Muscle layer of colon (tissue), 2 donors: Measurements from ENCODE around the gene SYT14.
"Not testable (repeated sequence)": the region's sequence is repeated elsewhere in the genome, so short reads cannot be mapped to it uniquely, and the experiment has no call there.

ENCODE experiments used
- H3K27ac ChIP-seq: one replicate; pipeline ENCODE4 v1.7.0; 2013; ENCODE audit warnings: low read depth, mild to moderate bottlenecking, low read length, moderate library complexity
- H3K27me3 ChIP-seq, 2 donors: one replicate each; pipeline ENCODE4 v1.7.0; 2013; ENCODE audit warnings: low read length in 2 of 2, mild to moderate bottlenecking in 2 of 2; ENCODE audit not compliant: insufficient read depth in 2 of 2, control insufficient read depth in 1 of 2
- H3K36me3 ChIP-seq: one replicate; pipeline ENCODE4 v1.7.0; 2013; ENCODE audit warnings: mild to moderate bottlenecking, low read length; ENCODE audit not compliant: insufficient read depth
- H3K4me1 ChIP-seq: one replicate; pipeline ENCODE4 v1.7.0; 2013; ENCODE audit warnings: mild to moderate bottlenecking, low read length; ENCODE audit not compliant: insufficient read depth
- H3K4me3 ChIP-seq, 2 donors: one replicate each; pipeline ENCODE4 v1.7.0; 2013; ENCODE audit warnings: low read length in 2 of 2, low read depth in 1 of 2, mild to moderate bottlenecking in 1 of 2, moderate library complexity in 1 of 2
- H3K9ac ChIP-seq: one replicate; pipeline ENCODE4 v1.7.0; 2013; ENCODE audit warnings: low read length
- H3K9me3 ChIP-seq: one replicate; pipeline ENCODE4 v1.7.0; 2013; ENCODE audit warnings: mild to moderate bottlenecking, low read length
- donor health status: abdominal sarcoma.
- donor health status: Adenocarcinoma of cecum.

SYT14 gene

DNA sequence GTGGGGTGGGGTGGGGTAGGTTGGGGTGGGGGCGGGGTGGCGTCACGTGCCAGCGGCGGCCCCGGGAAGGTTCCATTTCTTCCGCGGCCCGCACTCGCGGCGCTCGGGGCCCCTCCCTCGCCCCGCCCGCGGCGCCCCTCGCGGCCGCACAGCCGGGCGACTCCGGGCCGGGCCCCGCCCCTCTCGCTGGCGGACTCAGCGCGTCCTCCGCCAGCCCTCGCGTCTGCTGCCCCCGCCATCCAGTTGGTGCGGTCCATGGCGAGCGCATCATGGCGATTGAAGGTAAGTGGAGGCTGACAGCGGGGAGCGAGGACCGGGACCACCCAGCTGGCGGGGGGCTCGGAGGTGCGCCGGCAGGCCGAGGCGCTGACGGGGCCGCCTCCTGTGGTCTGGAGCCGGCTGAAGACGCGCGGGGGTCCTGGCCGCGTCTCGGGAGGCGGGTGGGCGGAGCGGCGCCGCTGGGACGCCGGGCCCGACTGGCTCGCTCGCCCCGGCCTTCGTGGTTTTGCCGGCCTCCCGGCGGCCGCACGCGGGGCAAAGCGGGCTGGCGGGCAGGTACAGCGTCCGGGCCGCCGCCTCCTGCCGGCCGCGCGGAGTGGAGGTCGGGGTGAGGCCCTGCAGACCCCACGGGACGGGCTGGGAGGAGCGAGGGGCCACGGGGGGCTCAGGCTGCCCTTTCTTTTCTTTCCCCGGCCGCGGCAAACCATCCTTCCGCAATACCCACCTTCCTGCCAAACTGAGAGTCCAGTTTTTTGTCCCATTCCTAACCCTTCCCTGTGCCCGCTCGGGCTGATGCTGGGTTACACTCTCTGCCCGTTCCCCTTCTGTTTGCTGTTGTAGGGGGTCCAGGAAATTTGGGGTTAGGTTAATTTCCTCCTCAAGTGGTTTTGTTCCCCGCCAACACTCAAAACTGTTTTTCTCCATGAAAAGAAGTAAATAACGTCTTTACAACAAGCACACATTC, at the start of gene SYT14:
TSS of gene SYT14 (plus strand) at position 222 of the 964 bp plus-strand sequence. CDS start at position 270, 48 bp downstream.
- Histone ChIP-seq H3K4me3 (no peak within 1 kb of the TSS), H3K9ac (no peak within 1 kb of the TSS), H3K36me3 (no peaks in the 10 kb centered on the region), H3K9me3 (no peaks in the 10 kb centered on the region), H3K4me1 (no peaks in the 10 kb centered on the region), H3K27ac (no peak within 1 kb of the TSS), H3K27me3 (peaks cover 0 to 20% of the 10 kb centered on the region in 2 donors)

DNA sequence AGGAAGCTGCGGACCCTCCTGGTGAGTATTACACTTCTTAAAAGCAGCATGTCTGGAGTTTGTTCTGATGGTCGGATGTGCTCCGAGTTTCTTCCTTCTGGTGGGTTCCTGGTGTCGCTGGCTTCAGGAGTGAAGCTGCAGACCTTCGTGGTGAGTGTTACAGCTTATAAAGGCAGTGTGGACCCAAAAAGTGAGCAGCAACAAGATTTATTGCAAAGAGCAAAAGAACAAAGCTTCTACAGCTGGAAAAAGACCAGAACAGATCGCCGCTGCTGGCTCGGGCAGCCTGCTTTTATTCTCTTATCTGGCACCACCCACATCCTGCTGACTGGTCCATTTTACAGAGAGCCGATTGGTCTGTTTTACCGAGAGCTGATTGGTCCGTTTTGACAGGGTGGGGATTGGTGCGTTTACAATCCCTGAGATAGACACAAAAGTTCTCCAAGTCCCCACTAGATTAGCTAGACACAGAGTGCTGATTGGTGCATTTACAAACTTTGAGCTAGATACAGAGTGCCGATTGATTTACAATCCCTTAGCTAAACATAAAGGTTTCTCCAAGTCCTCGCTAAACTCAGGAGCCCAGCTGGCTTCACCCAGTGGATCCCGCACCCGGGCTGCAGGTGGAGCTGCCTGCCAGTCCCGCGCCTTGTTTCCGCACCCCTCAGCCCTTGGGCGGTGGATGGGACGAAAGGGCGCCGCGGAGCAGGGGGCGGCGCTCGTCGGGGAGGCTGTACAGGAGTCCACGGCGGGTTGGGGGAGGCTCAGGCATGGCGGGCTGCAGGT, 49.5 kb upstream of the SYT14 start:
- H3K36me3 ChIP-seq, H3K9ac ChIP-seq, H3K27me3 ChIP-seq, H3K4me3 ChIP-seq, H3K9me3 ChIP-seq, H3K4me1 ChIP-seq, H3K27ac ChIP-seq: not testable (repeated sequence)

DNA sequence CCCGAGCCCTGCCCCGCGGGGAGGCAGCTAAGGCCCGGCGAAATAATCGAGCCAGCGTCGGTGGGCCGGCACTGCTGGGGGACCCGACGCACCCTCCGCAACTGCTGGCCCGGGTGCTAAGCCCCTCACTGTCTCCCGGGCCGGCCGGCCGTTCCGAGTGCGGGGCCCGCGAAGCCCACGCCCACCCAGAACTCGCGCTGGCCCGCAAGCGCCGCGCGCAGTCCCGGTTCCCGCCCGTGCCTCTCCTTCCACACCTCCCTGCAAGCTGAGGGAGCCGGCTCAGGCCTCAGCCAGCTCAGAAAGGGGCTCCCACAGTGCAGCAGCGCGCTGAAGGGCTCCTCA, 49.0 kb upstream of the SYT14 start:
- H3K9ac ChIP-seq: no peak overlapping the region
- no peaks in the 10 kb centered on the region for H3K27me3 ChIP-seq
- H3K36me3 ChIP-seq: no peaks in the 10 kb centered on the region
- H3K9me3 ChIP-seq: no peaks in the 10 kb centered on the region
- no peaks in the 10 kb centered on the region for H3K4me1 ChIP-seq
- no peak overlapping the region for H3K27ac ChIP-seq
- no peak overlapping the region for H3K4me3 ChIP-seq

DNA sequence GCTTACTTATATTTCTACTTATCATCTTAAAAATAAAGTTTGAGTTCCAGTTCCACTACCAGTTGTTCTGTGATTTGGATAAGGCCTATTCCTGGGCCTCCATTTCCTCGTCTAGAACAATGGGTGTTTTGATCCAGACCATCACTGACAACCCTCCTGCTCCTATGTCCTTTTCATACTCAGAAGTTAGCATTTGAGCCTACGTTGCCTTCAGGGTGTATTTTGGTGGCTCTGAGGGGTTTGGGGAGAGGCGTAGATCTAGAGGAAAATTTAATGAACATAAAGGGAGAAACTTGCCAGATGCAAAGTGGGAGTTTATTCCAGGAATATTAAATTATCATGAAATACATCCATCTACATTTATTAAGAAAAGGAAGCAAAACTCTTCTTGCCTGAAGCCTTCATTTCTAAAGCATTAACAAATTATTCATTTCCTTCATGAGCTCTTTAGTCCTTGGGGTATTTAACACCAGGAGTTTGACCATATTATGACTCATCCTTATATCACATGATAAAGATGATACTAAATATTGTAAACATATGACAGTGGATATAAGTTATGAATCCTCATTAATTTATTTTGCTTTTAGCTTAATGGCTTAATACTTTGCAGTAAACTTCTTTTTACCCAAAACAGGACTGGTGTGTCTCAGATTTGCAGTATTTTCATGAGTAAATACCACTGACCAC, 47.2 kb upstream of the SYT14 start:
- no peaks in the 10 kb centered on the region for H3K9me3 ChIP-seq
- no peaks in the 10 kb centered on the region for H3K27me3 ChIP-seq
- no peaks in the 10 kb centered on the region for H3K4me1 ChIP-seq
- H3K9ac ChIP-seq: no peak overlapping the region
- H3K27ac ChIP-seq: no peak overlapping the region
- no peak overlapping the region for H3K4me3 ChIP-seq
- no peaks in the 10 kb centered on the region for H3K36me3 ChIP-seq

DNA sequence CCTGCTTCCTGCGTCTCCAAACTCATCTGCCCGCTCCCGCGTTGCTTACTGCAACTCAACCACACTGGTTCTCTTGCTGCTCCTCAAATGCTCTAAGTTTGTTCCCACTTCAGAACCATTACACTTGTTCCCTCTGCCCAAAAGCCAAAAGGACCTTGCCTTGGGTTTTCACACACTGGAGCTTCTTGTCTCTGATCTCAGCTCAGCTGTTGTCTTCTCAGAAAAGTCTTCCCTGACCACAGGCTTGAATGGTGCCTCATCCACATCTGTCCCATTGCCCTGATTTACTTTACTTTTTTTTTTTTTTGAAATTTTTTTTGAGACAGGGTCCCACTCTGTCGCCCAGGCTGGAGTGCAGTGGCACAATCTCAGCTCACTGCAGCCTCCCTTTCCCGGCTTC, 44.3 kb upstream of the SYT14 start:
- no peaks in the 10 kb centered on the region for H3K36me3 ChIP-seq
- H3K27me3 ChIP-seq: no peaks in the 10 kb centered on the region
- H3K9ac ChIP-seq: no peak overlapping the region
- H3K4me3 ChIP-seq: no peak overlapping the region
- H3K27ac ChIP-seq: no peak overlapping the region
- H3K9me3 ChIP-seq: no peaks in the 10 kb centered on the region
- no peaks in the 10 kb centered on the region for H3K4me1 ChIP-seq

DNA sequence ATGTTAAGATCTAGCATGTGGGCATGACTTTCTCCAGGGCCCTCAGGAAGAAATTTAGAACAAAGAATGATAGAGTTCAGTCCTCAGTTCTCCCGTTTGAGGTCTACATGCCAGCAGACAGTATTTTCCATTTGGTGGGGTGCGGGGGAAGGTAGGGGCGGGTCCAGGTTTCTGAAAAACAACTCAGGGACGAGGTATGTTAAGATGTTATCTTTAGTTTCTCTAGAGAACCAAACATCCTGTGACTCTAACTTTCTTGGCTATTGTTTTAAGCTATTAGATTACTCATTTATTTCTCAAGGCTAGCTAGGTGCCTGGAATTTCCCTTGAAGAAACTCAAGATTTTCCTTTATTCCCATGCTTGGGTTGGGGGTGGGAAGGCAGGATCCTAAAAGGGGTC, 42.3 kb upstream of the SYT14 start:
- Histone ChIP-seq H3K4me3 (no peak overlapping the region), H3K36me3 (no peaks in the 10 kb centered on the region), H3K27ac (no peak overlapping the region), H3K9ac (no peak overlapping the region), H3K9me3 (no peaks in the 10 kb centered on the region), H3K27me3 (no peaks in the 10 kb centered on the region), H3K4me1 (no peaks in the 10 kb centered on the region)

DNA sequence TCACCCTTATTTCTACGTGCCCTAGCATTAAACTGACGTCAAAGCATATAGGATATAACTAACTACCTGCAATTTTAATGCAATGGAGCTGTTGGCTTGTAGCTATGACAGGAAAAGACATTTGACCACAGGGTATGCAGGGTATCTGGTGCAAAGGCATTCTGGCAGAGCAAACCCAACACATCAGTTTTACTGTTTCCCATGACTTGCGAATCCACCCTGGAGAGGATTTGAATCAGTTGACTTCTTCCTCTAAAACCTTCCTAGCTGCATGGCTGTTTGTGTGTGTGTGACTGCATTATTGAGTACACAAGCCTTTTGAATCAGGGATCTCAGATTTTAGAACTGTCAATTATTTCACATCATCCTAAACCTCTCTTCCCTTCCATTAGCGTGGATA, 41.7 kb upstream of the SYT14 start:
- H3K36me3 ChIP-seq: no peaks in the 10 kb centered on the region
- H3K9ac ChIP-seq: no peak overlapping the region
- no peak overlapping the region for H3K4me3 ChIP-seq
- no peaks in the 10 kb centered on the region for H3K4me1 ChIP-seq
- H3K27me3 ChIP-seq: no peaks in the 10 kb centered on the region
- no peaks in the 10 kb centered on the region for H3K9me3 ChIP-seq
- no peak overlapping the region for H3K27ac ChIP-seq

DNA sequence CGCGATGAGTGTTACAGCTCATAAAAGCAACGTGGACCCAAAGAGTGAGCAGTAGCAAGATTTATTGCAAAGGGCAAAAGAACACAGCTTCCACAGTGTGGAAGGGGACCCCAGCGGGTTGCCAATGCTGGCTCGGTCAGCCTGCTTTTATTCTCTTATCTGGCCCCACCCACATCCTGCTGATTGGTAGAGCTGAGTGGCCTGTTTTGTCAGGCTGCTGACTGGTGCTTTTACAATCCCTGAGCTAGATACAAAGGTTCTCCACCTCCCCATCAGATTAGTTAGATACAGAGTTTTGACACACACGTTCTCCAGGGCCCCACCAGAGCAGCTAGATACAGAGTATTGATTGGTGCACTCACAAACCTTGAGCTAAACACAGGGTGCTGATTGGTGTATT, 39.7 kb upstream of the SYT14 start:
- not testable (repeated sequence) for H3K9me3 ChIP-seq, H3K36me3 ChIP-seq, H3K27me3 ChIP-seq, H3K4me3 ChIP-seq, H3K9ac ChIP-seq, H3K4me1 ChIP-seq, H3K27ac ChIP-seq

DNA sequence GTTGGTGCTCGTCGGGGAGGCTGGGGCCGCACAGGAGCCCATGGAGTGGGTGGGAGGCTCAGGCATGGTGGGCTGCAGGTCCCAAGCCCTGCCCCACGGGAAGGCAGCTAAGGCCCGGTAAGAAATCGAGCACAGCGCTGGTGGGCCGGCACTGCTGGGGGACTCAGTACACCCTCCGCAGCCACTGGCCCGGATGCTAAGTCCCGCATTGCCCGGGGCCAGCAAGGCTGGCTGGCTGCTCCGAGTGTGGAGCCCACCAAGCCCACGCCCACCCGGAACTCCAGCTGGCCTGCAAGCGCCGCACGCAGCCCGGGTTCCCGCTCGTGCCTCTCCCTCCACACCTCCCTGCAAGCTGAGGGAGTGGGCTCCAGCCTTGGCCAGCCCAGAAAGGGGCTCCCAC, 39.2 kb upstream of the SYT14 start:
- not testable (repeated sequence) for H3K27me3 ChIP-seq, H3K9ac ChIP-seq, H3K9me3 ChIP-seq, H3K27ac ChIP-seq, H3K4me3 ChIP-seq, H3K36me3 ChIP-seq, H3K4me1 ChIP-seq

DNA sequence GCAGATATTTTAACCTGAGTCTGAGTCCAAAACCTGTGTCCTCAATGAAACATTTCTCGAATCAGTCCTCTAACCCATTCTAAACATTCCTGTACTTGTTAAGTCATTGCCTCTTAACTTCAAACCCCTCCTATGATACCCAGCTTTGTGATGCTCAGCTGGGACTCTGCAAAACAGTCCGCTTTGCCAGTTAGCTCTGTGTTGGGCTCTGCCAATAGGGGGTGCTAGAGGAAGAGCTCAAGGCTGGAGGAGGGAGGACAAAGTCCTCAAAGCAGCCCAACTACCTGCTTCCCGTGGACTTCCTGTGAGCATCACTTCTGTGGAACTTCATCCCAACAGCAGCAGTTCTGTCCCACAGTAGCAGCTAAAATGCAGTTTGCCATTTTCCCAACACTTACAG, 38.1 kb upstream of the SYT14 start:
- no peaks in the 10 kb centered on the region for H3K27me3 ChIP-seq
- no peak overlapping the region for H3K4me3 ChIP-seq
- H3K4me1 ChIP-seq: no peaks in the 10 kb centered on the region
- no peaks in the 10 kb centered on the region for H3K9me3 ChIP-seq
- H3K27ac ChIP-seq: no peak overlapping the region
- H3K9ac ChIP-seq: no peak overlapping the region
- H3K36me3 ChIP-seq: no peaks in the 10 kb centered on the region

DNA sequence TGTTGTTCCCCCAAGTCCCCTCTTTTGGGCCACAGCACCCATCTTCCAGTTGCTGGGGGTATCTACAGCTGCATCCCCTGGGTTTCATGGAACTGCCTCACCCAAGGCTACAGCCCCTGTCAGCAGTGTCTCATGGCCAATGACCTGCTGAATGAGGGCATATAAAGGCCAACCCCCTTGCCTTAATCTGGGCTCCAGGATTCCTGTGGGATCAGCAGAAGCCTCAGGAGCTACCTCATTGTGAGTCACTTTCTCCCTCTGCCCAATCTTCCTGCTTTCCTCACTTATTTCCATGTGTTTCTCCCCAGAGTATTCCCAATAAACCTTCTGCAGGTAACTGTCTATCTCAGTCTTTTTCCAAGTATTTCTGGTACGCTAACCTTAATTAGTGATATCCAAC, 37.3 kb upstream of the SYT14 start:
- H3K9ac ChIP-seq: no peak overlapping the region
- H3K27ac ChIP-seq: no peak overlapping the region
- no peaks in the 10 kb centered on the region for H3K9me3 ChIP-seq
- H3K27me3 ChIP-seq: no peaks in the 10 kb centered on the region
- H3K4me1 ChIP-seq: no peaks in the 10 kb centered on the region
- no peak overlapping the region for H3K4me3 ChIP-seq
- H3K36me3 ChIP-seq: no peaks in the 10 kb centered on the region
